ENCODE data around the gene SLC47A2. TPM values are rescaled to one million over a fixed set of nuclear protein-coding genes. Genes with fewer than 3 reads are reported as not detected.

The SLC47A2 gene
- total RNA-seq, 1 experiment from 2014 or later: not detected

GRCh38 chr17:19750020-19750572 is 33.7 kb upstream of the SLC47A2 start:
- BruUV-seq (replicated peaks): no TSS peak
- no peak for DNase-seq (ENCODE audit: low read depth, low spot score)
- H3K4me3 ChIP-seq (ENCODE audit: low read depth in 2 of 2, low read length in 2 of 2): no peak overlapping the region
- no peak overlapping the region for H3K27ac ChIP-seq (ENCODE audit: low read length)
- H3K36me3 ChIP-seq (ENCODE audit: control insufficient read depth, insufficient read depth, low read length): no peaks in the 10 kb centered on the region
- peaks cover 13% of the 10 kb centered on the region for H3K4me1 ChIP-seq (ENCODE audit: control insufficient read depth, insufficient read depth, low read length)
- no peak for TF ChIP-seq SIN3A (IDR thresholded peaks at IDR 0.05; ENCODE audit: borderline replicate concordance, insufficient read depth, low read depth, low read length)
- CTCF ChIA-PET: no interaction called here
- intact Hi-C loops (cut with micrococcal nuclease; ENCODE audit: unreplicated experiment): no loop called here
- in situ Hi-C loops (cut with HindIII; ENCODE audit: low pct_unique_long_range_greater_than_20kb, low sequenced_read_pairs): no loop called here
- no peaks in the 10 kb centered on the region for H3K9me3 ChIP-seq (ENCODE audit: control insufficient read depth, insufficient read depth, low read depth, low read length)
- no peaks in the 10 kb centered on the region for H3K27me3 ChIP-seq (ENCODE audit: control insufficient read depth, insufficient read depth, low read length)
- POLR2A ChIA-PET: no interaction called here
- no peak for ATAC-seq

- H3K27me3 ChIP-seq (ENCODE audit: control insufficient read depth, insufficient read depth, low read length): no peaks in the 10 kb centered on the region
- CTCF ChIA-PET: interaction anchor here (0.6 kb wide), 1 partner anchor 778 kb away, joined by 5 read pairs; no protein-coding TSS in a partner anchor
- no peaks in the 10 kb centered on the region for H3K36me3 ChIP-seq (ENCODE audit: control insufficient read depth, insufficient read depth, low read length)
- DNase-seq (ENCODE audit: low read depth, low spot score): no peak
- intact Hi-C loops (cut with micrococcal nuclease; ENCODE audit: unreplicated experiment): no loop called here
- in situ Hi-C loops (cut with HindIII; ENCODE audit: low pct_unique_long_range_greater_than_20kb, low sequenced_read_pairs): no loop called here
- H3K4me3 ChIP-seq (ENCODE audit: low read depth in 2 of 2, low read length in 2 of 2): no peak overlapping the region
- no peak overlapping the region for H3K27ac ChIP-seq (ENCODE audit: low read length)
- no peaks in the 10 kb centered on the region for H3K9me3 ChIP-seq (ENCODE audit: control insufficient read depth, insufficient read depth, low read depth, low read length)
- BruUV-seq (replicated peaks): no TSS peak
- no peak for ATAC-seq
- H3K4me1 ChIP-seq (ENCODE audit: control insufficient read depth, insufficient read depth, low read length): peaks cover 12% of the 10 kb centered on the region
- POLR2A ChIA-PET: no interaction called here
- no peak for TF ChIP-seq SIN3A (IDR thresholded peaks at IDR 0.05; ENCODE audit: borderline replicate concordance, insufficient read depth, low read depth, low read length)
- no peak for TF ChIP-seq REST (IDR thresholded peaks at IDR 0.05; ENCODE audit: insufficient read depth in 1 of 2, low read depth in 2 of 2, low read length in 1 of 2)
- no peak for TF ChIP-seq POLR2AphosphoS5 (IDR thresholded peaks at IDR 0.05; ENCODE audit: low read depth, low read length)
- no peak for TF ChIP-seq CTCF (IDR thresholded peaks at IDR 0.05)
- no peak for TF ChIP-seq TCF7L2 (IDR thresholded peaks at IDR 0.05; ENCODE audit: low read depth, low read length)
Observed at GRCh38 chr17:19748807-19749193, 32.4 kb upstream of the SLC47A2 start.
